NCI-H2029 treated with DMSO at 0.1 percent for 48 hours (cell line): ENCODE results near the gene KATNAL2.

Experiments
- DNase-seq: peaks from one replicate; lab custom pipeline; 2025; lab: John Stamatoyannopoulos, UW

The KATNAL2 gene

DNA sequence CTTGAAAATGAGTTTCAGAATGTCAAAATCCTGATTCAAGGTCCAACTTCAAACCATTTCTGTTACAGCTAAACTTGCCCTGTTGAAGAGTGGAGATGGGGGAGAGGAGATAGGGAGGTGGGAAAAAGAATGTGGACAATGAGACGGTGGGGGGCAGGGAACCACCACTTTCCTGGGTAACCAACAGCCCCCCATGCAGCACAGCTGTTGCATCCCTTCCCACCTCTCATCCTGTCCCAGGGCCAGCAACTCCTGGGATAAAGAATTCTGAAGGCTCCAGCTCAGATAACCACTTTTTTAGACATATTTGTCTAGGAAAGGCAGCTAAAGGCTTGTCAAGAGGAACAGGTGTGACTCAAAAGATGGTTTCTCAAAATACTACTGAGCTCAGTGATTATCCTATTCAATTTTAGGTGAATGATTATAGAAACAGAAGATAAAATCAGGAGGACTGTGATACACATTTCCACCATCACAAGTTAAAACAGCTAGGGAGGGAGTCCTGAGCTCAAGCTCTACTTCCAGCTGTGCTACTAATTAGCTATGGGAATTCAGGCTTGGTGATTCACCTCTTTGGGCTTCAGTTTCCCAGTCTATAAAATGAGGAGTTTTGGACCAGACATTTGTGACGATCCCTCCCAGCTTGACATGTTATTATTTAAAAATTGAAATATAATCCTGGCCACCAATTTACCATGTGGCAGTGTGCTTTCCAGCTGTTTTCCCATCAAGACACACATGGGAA is 196.6 kb downstream of the KATNAL2 start:
- no peak for DNase-seq

DNA sequence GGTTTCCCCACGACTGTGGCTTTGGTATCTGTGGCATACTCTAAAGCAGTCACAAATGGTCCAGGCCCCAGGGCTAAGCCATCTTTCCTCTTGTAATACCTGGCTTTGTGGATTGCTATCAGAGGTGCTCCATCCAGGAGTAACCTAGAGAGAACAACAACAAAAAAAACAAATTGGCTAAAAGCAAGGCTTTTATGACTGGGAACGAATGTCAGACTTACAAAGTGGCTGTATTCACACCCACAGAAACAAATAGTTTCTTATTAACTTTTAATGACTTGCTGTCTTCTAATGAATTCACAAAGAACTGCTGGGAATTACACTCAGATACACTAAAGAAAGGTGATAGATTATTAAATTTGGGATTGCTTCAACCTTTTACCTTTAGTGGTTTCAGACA is 197.8 kb downstream of the KATNAL2 start:
- no peak for DNase-seq

DNA sequence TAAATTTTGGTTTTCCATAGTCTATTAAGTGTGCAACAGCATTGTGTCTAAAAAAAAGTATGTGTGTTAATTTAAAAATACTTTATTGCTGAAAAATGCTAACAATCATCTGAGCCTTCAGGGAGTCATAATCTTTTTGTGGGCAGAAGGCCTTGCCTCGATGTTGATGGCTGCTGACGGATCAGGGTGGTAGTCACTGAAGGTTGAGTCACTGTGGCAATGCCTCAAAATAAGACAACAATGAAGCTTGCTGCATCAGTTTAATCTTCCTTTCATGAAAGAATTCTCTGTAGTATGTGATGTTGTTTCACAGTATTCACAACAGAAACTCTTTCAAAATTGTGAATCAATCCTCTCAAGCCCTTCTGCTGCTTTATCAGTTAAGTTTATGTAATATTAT is 201.6 kb downstream of the KATNAL2 start:
- no peak for DNase-seq

DNA sequence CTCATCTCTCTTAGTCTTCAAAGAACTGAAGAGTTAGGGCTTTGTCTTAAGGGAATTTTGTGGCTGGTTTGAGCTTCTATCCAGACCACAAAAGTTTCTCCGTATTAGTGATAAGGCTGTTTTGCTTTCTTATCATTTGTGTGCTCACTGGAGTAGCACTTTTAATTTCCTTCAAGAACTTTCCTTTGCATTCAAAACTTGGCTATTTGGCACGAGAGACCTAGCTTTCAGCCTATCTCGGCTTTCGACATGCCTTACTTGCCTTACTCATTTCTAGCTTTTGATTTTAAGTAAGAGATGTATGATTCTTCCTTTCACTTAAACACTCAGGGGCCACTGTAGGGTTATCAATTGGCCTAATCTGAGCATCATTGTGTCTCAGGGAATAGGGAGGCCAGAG is 203.0 kb downstream of the KATNAL2 start:
- no peak for DNase-seq

DNA sequence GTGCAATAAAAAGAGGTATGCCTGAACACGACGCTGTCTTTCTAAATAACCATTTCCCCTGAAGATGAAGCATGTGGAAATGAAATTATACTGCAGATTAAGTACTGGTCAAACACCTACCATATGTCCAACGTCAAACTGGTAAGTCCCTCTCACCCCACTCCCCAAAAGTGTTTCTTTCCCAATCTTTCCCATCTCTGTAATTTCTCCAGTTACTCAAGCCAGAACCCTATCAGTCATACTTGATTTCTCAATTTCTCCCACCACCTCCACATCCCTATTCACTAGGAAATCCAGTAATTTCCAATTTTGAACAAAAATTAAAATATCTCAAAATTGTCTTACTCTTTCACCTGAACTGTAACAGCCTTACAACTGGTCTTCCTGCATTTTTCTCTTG is 203.7 kb downstream of the KATNAL2 start:
- DNase-seq, result no peak

DNA sequence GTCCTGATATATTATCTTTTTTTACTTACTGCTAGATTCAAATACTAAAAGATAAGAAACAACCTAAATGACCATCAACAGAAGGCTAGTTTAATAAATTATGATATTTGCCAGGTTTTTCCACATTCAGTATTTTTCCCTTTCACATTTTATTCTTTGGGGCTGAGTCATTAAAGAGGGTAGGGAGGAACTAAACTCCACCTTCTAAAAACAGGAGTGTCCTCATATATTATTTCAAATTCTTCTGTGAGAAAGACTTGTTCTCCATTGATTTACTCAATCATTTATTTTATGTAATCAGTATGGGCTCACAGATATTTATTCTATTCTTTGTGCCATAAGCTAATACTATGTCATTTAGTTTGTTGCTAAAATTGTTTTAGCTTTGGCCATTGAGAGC is 223.9 kb downstream of the KATNAL2 start:
- DNase-seq, result no peak

DNA sequence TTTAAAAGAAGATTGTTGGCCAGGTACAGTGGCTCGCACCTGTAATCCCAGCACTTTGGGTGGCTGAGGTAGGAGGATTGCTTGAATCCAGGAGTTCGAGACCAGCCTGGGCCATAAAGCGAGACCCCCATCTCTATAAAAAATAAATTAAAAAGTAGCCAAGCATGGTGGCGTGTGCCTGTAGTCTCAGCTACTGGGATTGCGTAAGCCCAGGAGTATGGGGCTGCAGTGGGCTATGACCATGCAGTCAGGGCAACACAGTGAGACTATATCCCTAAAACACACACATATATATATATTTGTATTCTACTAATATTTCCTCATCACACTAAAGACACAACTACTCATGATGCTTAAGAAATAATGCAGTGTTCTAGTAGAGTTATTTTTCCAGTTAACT is 225.8 kb downstream of the KATNAL2 start:
- DNase-seq, result no peak

DNA sequence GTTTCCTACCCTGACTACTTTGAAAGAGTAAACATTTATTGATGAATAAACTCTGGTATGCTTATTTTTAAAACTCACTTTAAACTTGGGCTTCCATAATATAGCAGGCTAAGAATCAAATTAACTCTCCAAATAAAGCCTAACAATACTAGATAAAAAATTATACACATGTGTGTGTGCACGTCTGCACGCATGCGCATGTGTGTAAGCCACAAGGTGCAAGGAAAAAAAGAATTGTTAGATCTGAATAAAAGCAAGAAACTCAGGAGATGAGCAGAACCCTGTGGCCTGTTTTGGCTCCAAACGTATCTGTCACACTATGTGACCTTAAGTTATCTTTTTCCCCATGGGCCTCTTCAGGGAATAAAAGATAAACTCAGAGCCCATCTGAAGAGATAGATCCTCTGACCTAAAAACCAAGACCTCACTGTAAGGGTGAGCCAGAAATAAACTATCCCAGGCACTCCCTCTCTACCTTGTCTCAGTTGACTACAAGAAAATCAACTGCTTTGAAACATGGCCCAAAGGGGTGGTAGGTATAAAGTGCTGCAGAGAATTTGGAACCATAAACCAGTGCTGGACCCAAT is 226.6 kb downstream of the KATNAL2 start:
- no peak for DNase-seq

DNA sequence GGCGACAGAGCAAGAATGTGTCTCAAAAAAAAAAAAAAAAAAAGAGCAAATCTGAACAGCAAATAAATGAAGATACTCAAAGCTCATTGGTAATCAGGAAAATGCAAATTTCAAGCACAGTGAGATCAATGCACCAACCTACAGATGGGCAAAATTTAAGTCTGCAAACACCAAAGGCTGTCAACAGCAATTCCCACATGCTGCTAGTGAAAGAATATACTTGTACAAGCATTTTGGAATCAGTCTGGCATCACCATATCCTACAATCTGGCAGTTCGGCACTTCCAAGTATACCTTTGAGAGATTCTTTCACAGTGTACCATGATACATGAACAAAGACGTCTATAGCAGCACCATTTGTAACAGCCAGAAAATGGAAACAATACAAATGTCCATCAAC is 228.8 kb downstream of the KATNAL2 start:
- no peak for DNase-seq

DNA sequence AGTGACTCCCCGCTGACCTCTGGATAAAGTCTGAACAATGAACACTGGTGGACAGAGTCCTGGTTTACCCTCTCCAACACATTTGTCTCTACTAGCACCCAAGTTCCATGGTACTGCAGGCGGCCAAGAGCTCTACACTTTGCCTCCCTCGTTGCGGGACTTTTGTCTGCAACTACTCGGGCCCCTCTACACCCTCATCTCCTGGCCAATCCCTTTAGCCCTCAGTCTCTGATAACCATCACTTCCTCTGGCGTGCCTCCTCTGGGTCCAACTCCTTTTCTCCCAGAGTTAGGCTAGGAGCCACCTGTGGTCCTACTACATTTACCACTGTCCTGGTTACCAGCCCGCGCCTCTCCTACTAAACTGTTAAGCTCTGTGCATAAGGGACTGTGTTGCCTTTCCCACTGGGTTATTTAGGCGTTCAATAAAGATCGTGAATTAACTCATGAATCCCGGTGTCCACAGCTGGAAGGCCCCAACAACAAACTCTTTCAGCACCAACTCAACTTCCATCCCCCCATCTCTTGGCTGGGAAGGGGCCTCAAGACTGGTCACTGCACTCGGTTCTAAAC is 232.1 kb downstream of the KATNAL2 start:
- no peak for DNase-seq

DNA sequence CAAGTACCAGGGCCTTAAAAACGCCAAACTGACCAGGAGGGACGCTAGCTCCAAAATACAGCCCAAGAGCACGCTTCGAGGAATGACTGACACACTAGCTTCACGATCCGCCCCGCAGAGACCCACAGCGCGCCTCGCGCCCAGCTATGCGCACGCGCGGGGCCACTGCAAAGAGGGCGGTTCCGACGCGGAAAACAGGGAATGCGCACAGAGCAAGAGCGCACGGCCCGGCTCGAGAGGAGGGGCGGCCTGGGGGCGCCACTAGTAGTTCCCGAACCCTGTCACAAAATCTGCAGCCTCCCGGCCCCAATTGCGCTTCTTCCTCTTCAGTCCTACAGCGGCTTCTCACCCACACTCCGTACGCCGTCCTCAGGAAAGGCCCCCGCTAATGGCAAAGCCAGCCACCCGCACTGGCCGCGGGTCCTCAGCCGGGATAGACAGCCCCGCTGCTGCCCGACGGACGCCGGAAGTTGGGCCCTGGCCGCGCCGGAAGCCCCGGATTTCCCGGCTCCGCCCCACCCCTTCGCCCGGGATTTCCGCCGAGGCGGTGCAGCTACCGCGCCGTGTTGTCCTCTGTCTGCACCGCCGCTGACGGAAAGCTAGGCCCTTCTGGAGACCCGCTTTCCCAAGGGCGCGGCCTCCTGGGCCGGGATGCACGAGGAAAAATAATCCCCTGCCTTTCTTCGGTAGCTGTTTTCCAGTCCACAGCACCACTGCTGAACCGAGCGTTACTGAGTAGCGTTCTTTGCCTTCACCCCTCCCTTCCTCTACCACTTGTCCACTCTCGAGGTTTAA is 232.8 kb downstream of the KATNAL2 start, which contains the start of gene HDHD2:
Gene HDHD2 (minus strand): TSS at position 472 of the 795 bp plus-strand sequence. CDS start 14,061 bp downstream, outside the sequence.
- DNase-seq, result peak; percentile 55

DNA sequence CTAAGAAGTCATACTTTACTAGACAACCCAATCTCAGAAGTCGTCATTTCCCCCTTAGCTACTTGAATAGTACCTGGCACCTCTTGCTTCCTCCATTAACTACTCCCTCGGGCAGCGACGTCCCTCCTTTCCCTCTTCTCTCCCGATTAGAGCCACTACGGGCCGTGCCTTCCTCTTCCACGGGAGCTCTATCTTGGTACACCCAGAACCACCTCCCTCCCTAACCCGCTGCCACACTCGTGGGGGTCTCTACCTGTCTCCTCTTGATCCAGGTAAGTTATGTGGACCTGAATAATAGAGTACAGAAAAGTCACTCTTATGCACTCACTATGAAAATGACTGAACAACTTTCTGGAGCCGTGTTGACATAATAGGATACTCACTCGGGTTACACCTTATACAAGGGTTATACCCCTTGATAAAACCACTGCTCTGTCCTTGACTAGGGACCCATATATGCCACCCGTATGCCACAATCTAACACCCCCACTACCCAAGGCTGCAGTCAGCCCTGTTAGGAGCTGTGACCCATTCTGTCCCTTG is 233.5 kb downstream of the KATNAL2 start:
- no peak for DNase-seq

DNA sequence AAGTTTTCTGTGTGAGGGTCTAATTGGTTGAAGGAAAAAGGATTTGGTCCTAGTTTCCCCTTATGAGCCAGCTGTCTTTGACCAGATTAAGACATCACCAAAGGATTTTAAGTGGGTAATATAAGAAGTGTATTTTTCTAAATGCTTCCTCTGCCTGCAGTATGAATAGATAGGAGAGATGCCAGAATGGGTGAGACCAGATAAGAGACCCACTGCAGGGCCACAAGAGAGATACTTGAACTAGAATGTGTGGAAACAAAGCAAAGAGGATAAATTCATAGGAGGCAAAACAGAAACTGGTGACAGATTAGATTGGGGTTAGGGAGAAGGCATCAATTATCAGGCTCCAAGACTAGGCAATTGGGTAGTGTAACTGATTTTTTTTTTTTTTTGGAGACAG is 234.0 kb downstream of the KATNAL2 start:
- no peak for DNase-seq
